Endothelial cell of umbilical vein (primary cell): Measurements from ENCODE around the gene MRM1. TPM values are rescaled to one million over a fixed set of nuclear protein-coding genes. Genes with fewer than 3 reads are reported as not detected.

Experiments used
- polyA plus RNA-seq, 4 experiments: library from polyadenylated mRNA; depleted of rRNA in 3 of 4; stranded (reverse) in 3 of 4; unstranded in 1 of 4; fragments of >200 nt; gene quantifications; 2 replicates each; pipeline versions ENCODE4 v1.2.1 to v1.2.3, GENCODE V29; 2011 to 2012; ENCODE audit warnings: missing spikeins in 1 of 4
- total RNA-seq: library from RNA; stranded (reverse); gene quantifications from 2 replicates; pipeline ENCODE4 v1.2.3, GENCODE V29; 2021

The MRM1 gene
- total and polyA plus RNA-seq, 2 donors (not counting 3 experiments of a cell fraction or from before 2014, with no cell fraction given), result 3.7 to 5.9 TPM

Other genes with a start within 250 kb of the MRM1 start
- 1.4 TPM in 1 of 2 replicates, not detected in the other for gene TBC1D3H, start 213.1 kb upstream of the MRM1 start, total RNA-seq
- not detected in 2 replicates for gene TBC1D3H, start 213.1 kb upstream of the MRM1 start, polyA plus RNA-seq
- gene ZNHIT3, start 114.9 kb upstream of the MRM1 start, total RNA-seq, result 31.4 and 34.0 TPM in 2 replicates
- gene ZNHIT3, start 114.9 kb upstream of the MRM1 start, polyA plus RNA-seq, result 61.3 and 66.9 TPM in 2 replicates
- gene MYO19, start 66.7 kb upstream of the MRM1 start, total RNA-seq, result 90.3 and 95.7 TPM in 2 replicates
- 75.4 and 92.8 TPM in 2 replicates for gene MYO19, start 66.7 kb upstream of the MRM1 start, polyA plus RNA-seq
- 13.1 and 16.3 TPM in 2 replicates for gene PIGW, start 66.6 kb upstream of the MRM1 start, total RNA-seq
- gene PIGW, start 66.6 kb upstream of the MRM1 start, polyA plus RNA-seq, result 5.1 and 5.9 TPM in 2 replicates
- gene GGNBP2, start 56.7 kb upstream of the MRM1 start, total RNA-seq, result 71.2 and 77.6 TPM in 2 replicates
- 47.8 and 52.6 TPM in 2 replicates for gene GGNBP2, start 56.7 kb upstream of the MRM1 start, polyA plus RNA-seq
- gene DHRS11, start 9.7 kb upstream of the MRM1 start, total RNA-seq, result 9.8 and 11.3 TPM in 2 replicates
- gene DHRS11, start 9.7 kb upstream of the MRM1 start, polyA plus RNA-seq, result 15.7 and 16.2 TPM in 2 replicates